HG02970 (cell line): ENCODE results near the gene SIK2.
"Not testable (repeated sequence)": the region's sequence is repeated elsewhere in the genome, so short reads cannot be mapped to it uniquely, and the experiment has no call there.

Source experiments
- ATAC-seq: cut with Tn5 transposase; IDR thresholded peaks from one replicate; pipeline ENCODE4 v1.9.1; 2021; ENCODE audit warnings: mild to moderate bottlenecking, moderate library complexity, moderate number of reproducible peaks; ENCODE audit not compliant: unreplicated experiment, low FRiP score

Gene SIK2

GRCh38 chr11:111617286-111617685 lies 15.0 kb downstream of the SIK2 start:
- no peak for ATAC-seq

DNA sequence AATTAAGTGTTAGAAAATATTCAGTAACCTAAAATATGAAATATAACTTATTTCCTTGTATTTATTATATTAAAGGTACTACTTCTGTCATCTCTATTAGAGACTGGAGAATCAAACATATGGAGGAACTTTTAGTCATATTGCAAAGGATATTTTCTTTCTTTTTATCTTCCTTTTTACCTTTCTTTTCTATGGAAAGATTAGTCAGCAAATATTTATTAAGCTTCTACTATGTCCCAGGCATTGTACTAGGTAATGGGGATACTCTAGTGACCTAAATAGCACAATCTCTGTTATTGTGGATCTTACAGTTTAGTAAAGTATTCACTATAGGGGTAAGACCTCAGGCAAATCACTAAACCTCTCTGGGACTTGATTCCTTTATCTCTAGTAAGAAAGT lies 18.3 kb downstream of the SIK2 start:
- no peak for ATAC-seq

DNA sequence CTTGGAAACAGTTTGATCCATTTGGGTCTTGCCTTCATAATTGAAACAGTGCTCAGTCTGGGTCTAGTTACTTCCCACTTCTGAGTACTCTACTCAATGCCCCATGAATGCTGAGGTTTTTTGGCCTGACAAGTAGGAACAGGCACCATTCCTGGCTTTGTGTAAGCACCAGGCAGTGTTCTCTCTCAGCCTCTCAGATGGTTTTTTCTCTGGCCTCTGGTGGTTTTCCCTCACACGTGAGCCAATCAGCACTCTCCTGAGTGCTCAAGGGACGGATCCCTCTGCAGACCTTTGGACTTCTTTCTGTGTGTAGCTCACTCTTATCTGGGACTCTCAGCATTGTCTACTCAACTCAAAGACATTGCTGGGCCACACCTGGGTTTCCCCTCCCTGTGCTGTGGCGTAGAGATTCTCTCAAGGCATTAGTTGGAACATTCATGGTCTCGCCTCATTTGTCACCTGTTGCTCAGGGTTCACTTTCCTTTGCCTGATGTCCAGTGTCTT lies 21.3 kb downstream of the SIK2 start:
- ATAC-seq: no peak

DNA sequence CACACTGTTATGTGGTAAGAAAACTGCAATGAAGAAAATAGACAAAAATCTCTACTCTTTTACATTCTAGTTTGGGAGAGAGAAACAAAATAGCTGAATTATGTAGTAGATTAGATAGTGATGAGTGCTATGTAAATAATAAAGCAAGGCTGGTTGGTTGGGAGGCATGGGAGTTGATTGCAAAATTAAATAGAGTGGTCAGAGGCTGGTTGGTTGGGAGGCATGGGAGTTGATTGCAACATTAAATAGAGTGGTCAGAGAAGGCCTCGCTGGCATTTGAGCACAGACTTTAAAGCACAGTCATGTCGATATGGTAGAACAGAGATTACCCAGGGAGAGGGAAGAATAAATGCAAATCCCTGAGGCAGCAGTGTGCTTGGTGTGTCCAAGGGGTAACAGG lies 22.4 kb downstream of the SIK2 start:
- no peak for ATAC-seq

- no peak for ATAC-seq
These were observed 25.3 kb downstream of the SIK2 start for GRCh38 chr11:111627591-111627990.

DNA sequence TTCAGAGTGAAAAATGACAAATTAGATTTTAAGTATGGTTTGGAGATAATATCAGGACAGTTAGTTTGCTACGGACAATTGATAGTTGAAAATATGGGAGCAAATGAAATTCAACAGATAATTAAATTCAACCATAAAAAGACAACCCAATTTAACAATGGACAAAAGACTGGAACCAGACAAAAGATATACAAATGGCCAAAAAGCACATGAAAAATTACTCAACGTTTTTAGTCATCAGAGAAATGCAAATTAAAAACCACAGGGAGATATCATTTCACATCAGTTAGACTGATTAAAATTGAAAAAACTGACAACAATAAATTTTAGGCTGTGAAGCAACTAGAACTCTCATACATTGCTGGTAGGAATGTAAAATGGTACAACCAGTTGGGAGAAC lies 27.2 kb downstream of the SIK2 start:
- ATAC-seq: no peak

- no peak for ATAC-seq
These were observed 28.9 kb downstream of the SIK2 start for GRCh38 chr11:111631024-111631665.

DNA sequence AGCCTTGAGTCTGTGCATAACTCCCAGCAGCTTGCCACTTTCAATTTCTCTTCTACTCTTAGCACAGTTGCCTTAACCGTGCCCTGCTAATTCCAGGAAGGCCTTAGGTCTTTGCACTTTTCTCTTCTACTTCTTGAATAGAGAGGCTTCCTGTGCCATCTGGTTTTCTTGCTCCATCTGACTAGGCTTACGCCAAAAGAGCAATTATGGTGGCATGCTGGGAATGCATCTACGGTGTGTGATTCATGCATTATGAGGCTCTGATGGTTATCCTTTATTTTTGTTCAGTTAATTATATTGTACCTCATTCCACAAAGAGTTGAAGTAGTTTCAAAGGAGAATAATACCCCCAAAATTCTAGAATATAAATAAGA lies 29.4 kb downstream of the SIK2 start:
- ATAC-seq: no peak

DNA sequence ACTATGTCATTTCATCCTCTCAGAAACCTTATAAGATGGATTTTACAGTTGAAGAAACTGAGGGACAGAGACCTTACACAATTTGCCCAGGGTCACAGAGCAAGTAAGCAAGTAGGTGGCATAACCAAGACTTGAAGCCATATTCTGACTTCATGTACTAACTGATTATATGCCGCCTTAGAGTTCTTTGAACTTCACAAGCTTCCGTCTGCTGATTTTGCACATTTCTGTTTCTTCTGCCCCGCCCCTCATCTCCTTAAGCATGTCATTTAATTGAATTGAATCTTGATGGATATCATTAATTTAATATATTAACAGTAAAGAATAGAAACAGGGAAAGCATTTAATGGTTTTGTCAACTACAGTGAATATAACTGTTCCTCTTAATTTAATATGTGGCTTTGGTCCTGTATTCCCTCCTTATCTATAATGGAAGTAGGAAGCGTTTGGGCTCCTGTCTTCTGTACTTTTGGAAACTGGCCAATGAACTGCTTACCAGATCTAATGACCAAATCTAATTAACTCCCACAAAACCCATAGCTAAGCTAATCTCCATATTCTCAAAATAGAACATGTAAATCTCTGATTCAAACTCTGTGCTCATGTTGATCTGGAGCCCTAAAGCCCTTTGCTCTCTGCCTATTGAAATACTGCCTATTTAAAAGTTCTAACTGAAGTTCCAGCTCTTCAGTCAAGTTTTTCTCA lies 30.4 kb downstream of the SIK2 start:
- no peak for ATAC-seq

GRCh38 chr11:111633248-111633647 lies 31.0 kb downstream of the SIK2 start:
- no peak for ATAC-seq

GRCh38 chr11:111633756-111634362 lies 31.6 kb downstream of the SIK2 start:
- no peak for ATAC-seq

DNA sequence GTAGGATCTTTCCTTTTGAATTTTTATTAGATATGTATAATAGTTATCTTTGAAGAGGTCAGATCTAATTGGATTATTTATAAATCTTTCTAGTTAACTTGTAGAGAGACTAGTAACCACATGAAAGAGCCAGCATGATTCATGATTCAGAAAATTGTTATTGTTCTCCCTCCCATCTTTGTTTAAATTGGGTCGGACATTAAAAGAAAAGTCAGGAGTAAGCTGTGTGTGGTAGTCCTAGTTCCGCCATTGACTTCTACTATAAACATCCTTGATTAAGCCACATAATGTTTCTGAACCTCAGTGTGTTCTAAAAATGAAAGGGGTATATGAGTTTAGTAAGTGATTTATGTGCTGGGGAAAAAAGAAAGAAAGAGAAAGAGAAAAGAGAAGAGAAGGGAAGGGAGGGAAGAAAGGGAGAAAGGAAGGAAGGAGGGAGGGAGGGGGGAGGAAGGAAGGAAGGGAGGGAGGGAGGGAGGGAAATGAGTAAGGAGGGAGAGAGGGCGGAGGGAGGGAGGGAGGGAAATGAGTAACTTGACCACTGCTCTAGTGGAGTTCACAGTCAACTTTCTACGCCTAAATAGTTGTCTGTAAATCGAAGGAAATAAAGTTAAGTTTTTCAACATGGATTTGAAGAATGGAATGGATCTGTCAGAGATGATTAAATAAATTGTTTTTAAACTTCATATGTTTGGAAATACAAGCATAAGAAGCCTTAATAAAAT lies 32.9 kb downstream of the SIK2 start:
- no peak for ATAC-seq

DNA sequence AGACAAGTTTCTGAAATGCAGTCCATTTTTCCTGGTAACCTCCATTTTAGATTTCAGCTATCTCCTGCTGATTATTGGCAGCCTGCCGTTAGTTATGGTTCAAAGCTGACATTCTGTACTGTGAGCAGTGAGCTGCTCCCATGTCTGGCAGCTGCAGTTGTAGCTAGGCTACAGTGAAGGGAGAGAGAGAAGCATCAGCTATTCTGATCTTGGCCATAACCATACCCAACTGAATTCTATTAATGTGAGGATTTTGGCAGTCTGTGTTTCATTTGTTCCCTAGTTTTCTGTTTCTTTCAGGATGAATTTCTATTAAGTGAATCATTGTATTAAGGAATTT lies 33.4 kb downstream of the SIK2 start:
- no peak for ATAC-seq

DNA sequence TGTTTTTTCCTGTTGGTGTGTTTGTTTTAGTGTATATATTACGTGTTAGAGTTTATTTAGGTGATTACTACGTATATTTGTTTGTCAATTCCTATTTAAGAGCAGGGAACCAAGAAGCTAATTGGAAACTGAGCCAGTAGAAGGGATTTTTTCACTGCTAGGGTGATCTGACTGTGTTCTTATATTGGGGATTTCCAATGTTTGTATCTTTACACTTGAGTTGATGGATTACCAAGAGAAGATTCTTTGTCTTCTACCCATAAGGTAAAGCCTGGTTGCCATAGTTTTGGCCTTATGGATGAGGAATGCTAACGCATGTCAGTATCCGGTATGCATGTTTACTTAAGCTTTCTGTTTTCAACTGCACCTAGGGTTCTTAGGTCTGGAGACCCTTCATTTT lies 35.6 kb downstream of the SIK2 start:
- no peak for ATAC-seq

- ATAC-seq: no peak
These were observed 37.1 kb downstream of the SIK2 start for GRCh38 chr11:111639226-111639925.

DNA sequence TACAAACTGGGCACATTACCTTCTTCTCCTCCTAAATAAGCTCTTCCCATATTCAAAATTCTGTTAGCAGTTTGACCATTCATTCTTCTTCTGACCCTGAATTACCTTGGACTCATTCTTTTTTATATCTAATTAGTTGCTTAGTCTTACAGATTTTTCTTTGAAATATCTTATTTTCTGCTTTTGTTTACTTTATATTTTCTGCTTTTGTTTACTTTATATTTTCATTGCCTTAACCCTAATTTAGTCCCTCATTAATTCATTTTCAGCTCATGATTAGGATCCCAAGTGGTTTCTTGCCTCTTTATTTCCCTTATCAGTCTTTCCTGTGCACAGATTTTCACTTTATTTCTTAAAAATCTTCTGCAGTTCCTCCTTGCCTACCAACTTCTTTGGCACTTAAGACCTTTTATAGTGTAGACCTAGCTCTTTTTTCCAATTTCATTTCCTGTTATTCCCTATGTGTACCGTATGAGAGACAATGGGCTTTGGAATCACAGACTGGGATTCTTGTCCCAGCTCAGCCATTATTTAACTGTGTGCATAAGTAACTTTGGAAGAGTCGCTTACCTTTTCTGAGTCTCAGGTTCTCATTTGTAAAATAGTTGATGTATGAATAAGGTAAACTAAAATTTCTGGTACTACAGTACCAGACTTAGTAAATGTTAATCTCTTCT lies 39.2 kb downstream of the SIK2 start:
- ATAC-seq: no peak

DNA sequence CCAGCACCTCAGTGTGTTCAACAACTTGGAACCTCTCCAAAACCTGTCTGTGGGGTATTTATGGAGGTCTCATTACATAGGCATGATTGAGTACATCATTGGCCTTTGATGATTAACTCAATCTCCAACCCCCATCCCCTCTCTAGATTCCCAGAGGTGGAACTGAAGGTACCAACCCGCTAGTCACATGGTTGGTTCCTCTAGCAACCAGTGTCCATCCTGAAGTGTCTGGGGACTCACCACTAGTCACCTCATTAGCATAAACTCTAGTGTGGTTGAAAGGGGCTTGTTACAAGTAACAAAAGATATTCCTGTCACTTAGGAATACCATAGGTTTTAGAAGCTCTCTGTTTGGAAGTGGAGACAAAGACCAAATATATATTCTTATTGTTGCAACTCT lies 40.3 kb downstream of the SIK2 start:
- no peak for ATAC-seq

- no peak for ATAC-seq
These were observed 42.7 kb downstream of the SIK2 start for GRCh38 chr11:111644922-111645321.

DNA sequence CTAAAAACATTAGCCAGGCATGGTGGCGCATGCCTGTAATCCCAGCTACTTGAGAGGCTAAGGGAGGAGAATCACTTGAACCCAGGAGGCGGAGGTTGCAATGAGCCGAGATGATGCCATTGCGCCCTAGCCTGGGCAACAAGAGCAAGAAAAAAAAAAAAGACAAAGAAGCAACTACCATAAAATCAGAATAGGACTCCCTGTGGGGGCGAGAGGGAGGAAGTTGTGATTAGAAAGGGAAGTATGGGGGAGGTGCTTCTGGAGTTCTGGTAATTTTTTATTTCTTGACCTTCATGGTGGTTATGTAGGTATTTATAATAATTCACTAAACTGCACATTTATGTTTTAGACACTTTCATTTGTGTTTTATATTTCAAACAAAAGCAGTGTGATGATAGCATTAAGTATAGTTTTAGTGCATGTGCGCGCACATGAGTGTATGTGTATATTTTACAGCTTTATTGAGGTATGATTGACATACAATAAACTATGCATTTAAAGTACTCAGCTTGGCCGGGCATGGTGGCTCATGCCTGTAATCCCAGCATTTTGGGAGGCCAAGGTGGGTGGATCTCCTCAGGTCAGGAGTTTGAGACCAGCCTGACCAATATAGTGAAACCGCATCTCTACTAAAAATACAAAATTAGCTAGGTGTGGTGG lies 43.5 kb downstream of the SIK2 start:
- ATAC-seq: no peak

DNA sequence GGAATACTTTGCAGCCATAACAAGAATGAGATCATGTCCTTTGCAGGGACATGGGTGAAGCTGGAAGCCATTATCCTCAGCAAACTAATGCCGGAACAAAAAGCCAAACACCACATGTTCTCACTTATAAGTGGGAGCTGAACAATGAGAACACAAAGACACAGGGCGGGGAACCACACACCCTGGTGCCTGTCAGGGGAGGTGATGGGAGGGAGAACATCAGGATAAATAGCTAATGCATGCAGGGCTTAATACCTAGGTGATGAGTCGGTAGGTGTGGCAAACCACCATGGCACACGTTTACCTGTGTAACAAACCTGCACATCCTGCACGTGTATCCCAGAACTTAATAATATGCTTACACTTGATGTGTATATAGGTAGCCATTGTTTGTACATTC lies 49.1 kb downstream of the SIK2 start:
- ATAC-seq: not testable (repeated sequence)
